Subcutaneous abdominal adipose tissue (tissue), 5 donors: Measurements from ENCODE around the gene TCF20.

ENCODE experiments used
- H3K27ac ChIP-seq: one replicate; pipeline ENCODE4 v1.7.0; 2013; ENCODE audit warnings: low read depth, mild to moderate bottlenecking, inconsistent platforms, low read length, moderate library complexity
- H3K27me3 ChIP-seq, 5 donors: one replicate each; pipeline ENCODE4 v1.7.0; 2013; ENCODE audit warnings: low read length in 5 of 5, inconsistent platforms in 1 of 5; ENCODE audit not compliant: control insufficient read depth in 5 of 5, insufficient read depth in 4 of 5
- H3K36me3 ChIP-seq, 5 donors: one replicate each; pipeline ENCODE4 v1.7.0; 2013; ENCODE audit warnings: low read length in 5 of 5; ENCODE audit not compliant: control insufficient read depth in 5 of 5, insufficient read depth in 5 of 5
- H3K4me1 ChIP-seq, 5 donors: one replicate each; pipeline ENCODE4 v1.7.0; 2013; ENCODE audit warnings: low read length in 5 of 5, mild to moderate bottlenecking in 3 of 5, moderate library complexity in 1 of 5; ENCODE audit not compliant: control insufficient read depth in 5 of 5, insufficient read depth in 5 of 5
- H3K4me3 ChIP-seq, 5 donors: one replicate each; pipeline ENCODE4 v1.7.0; 2013; ENCODE audit warnings: low read length in 5 of 5, low read depth in 1 of 5
- H3K9ac ChIP-seq, 5 donors: one replicate each; pipeline ENCODE4 v1.7.0; 2013; ENCODE audit warnings: low read length in 5 of 5, mild to moderate bottlenecking in 4 of 5, moderate library complexity in 3 of 5
- H3K9me3 ChIP-seq, 5 donors: one replicate each; pipeline ENCODE4 v1.7.0; 2013; ENCODE audit warnings: low read length in 5 of 5; ENCODE audit not compliant: control insufficient read depth in 5 of 5
- donor health status: healthy.
- donor health status: healthy.
- donor health status: healthy.
- donor health status: healthy.
- donor health status: healthy.

TCF20 gene

DNA sequence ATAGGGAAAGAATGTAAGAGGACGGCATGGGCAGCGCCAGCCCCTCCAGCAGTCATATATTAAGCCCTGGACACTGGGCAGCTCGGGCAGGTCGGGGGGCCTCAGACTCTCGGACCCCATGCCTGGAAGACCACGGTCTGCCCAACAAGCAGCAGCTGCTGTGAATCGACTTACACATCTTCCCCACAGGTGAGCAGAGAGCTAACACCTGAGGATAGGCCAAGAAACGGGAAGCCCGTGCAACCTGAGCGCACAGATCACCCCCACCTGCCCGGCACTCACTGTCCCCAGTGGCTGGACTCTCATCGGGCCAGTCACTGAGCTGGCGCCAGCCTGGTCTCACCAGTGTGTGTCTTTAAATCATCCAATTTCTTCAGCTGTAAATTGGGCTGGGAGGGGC, 4.7 kb upstream of the TCF20 start:
- peaks cover 0 to 15% (median 5%) of the 10 kb centered on the region in 5 donors for H3K4me1 ChIP-seq
- peaks cover 0 to 12% (median 8%) of the 10 kb centered on the region in 5 donors for H3K27me3 ChIP-seq
- no peak overlapping the region for H3K9ac ChIP-seq
- H3K36me3 ChIP-seq, result no peaks in the 10 kb centered on the region
- H3K27ac ChIP-seq, result no peak overlapping the region
- H3K9me3 ChIP-seq, result no peaks in the 10 kb centered on the region
- no peak overlapping the region for H3K4me3 ChIP-seq

GRCh38 chr22:42273855-42274451, 3.5 kb upstream of the TCF20 start:
- H3K4me3 ChIP-seq, result no peak overlapping the region
- no peak overlapping the region for H3K27ac ChIP-seq
- peaks cover 0 to 4% (median 2%) of the 10 kb centered on the region in 5 donors for H3K27me3 ChIP-seq
- no peaks in the 10 kb centered on the region for H3K9me3 ChIP-seq
- peaks cover 0 to 25% (median 11%) of the 10 kb centered on the region in 5 donors for H3K4me1 ChIP-seq
- H3K36me3 ChIP-seq, result no peaks in the 10 kb centered on the region
- H3K9ac ChIP-seq, result no peak overlapping the region

GRCh38 chr22:42272431-42272999, 2.1 kb upstream of the TCF20 start:
- H3K27ac ChIP-seq, result no peak overlapping the region
- H3K9ac ChIP-seq, result no peak overlapping the region
- H3K9me3 ChIP-seq, result no peaks in the 10 kb centered on the region
- no peaks in the 10 kb centered on the region for H3K27me3 ChIP-seq
- no peaks in the 10 kb centered on the region for H3K36me3 ChIP-seq
- no peak overlapping the region for H3K4me3 ChIP-seq
- peaks cover 0 to 28% (median 15%) of the 10 kb centered on the region in 5 donors for H3K4me1 ChIP-seq

GRCh38 chr22:42271906-42272305, 1.5 kb upstream of the TCF20 start:
- H3K9ac ChIP-seq, result no peak overlapping the region
- no peaks in the 10 kb centered on the region for H3K36me3 ChIP-seq
- H3K4me3 ChIP-seq, result no peak overlapping the region
- no peaks in the 10 kb centered on the region for H3K9me3 ChIP-seq
- H3K27ac ChIP-seq, result no peak overlapping the region
- peaks cover 0 to 28% (median 15%) of the 10 kb centered on the region in 5 donors for H3K4me1 ChIP-seq
- no peaks in the 10 kb centered on the region for H3K27me3 ChIP-seq

GRCh38 chr22:42271191-42271813, 849 bp upstream of the TCF20 start:
- Histone ChIP-seq H3K9ac (no peak overlapping the region), H3K4me3 (peak overlapping the region in 4 of 5 donors; percentile 52 to 67 (median 55)), H3K27me3 (no peaks in the 10 kb centered on the region), H3K36me3 (no peaks in the 10 kb centered on the region), H3K9me3 (no peaks in the 10 kb centered on the region), H3K27ac (no peak overlapping the region), H3K4me1 (peaks cover 0 to 28% (median 15%) of the 10 kb centered on the region in 5 donors)

GRCh38 chr22:42270176-42270509, 310 bp downstream of the TCF20 start:
- H3K9ac ChIP-seq, result peak overlapping the region in 4 of 5 donors; percentile 88 to 92 (median 91)
- peak overlapping the region; percentile 50 for H3K27ac ChIP-seq
- no peaks in the 10 kb centered on the region for H3K36me3 ChIP-seq
- H3K9me3 ChIP-seq, result no peaks in the 10 kb centered on the region
- H3K4me3 ChIP-seq, result peak overlapping the region in 4 of 5 donors; percentile 80 to 91 (median 90)
- H3K27me3 ChIP-seq, result no peaks in the 10 kb centered on the region
- H3K4me1 ChIP-seq, result peaks cover 0 to 28% (median 15%) of the 10 kb centered on the region in 5 donors

DNA sequence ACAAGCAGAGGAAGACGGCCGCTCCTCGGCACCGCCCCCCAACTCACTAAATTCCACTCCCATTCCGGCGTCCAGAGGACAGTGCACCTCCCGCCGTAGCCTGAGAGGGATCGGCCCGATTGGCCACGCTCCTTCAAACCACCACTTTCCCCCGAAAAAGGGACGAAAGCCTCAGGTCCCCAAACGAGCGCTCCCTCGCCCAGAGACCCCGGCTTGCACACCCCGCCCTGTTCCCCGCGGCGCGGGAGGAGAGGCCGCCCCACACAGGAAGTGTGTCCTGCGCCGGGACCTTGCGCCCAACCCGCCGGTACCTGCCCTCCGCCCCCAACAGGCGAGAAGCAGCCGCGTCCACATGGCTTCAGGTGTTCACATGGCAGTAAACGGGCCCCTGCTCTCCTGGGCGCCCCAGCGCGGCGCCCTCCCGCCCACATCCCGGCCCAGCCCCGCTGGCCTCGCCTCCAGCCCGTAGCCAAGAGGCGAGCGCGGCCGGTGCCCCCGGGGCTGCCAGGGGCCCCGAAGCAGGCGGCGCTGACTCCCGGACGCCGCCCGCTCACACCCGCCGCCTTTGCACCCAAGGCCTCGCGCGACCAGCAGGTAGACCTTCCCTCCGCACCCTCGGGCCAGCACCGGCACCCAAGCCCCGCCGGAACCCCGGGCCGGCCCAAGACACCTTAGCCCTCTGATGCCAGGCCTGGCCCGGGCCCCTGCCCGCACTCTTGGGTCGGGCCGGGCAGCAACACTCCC, 849 bp downstream of the TCF20 start:
- Histone ChIP-seq H3K4me1 (peaks cover 0 to 28% (median 15%) of the 10 kb centered on the region in 5 donors), H3K9me3 (no peaks in the 10 kb centered on the region), H3K36me3 (no peaks in the 10 kb centered on the region), H3K9ac (peak overlapping the region in 4 of 5 donors; percentile 88 to 92 (median 91)), H3K27ac (peak overlapping the region; percentile 50), H3K4me3 (peak overlapping the region; percentile 58 to 91 (median 90)), H3K27me3 (no peaks in the 10 kb centered on the region)

- H3K9me3 ChIP-seq, result no peaks in the 10 kb centered on the region
- peaks cover 0 to 28% (median 15%) of the 10 kb centered on the region in 5 donors for H3K4me1 ChIP-seq
- peak overlapping the region in 4 of 5 donors; percentile 88 to 92 (median 91) for H3K9ac ChIP-seq
- no peaks in the 10 kb centered on the region for H3K27me3 ChIP-seq
- H3K36me3 ChIP-seq, result no peaks in the 10 kb centered on the region
- H3K27ac ChIP-seq, result no peak overlapping the region
- peak overlapping the region; percentile 58 to 91 (median 90) for H3K4me3 ChIP-seq
Measured at GRCh38 chr22:42268852-42269410, 1.5 kb downstream of the TCF20 start.

DNA sequence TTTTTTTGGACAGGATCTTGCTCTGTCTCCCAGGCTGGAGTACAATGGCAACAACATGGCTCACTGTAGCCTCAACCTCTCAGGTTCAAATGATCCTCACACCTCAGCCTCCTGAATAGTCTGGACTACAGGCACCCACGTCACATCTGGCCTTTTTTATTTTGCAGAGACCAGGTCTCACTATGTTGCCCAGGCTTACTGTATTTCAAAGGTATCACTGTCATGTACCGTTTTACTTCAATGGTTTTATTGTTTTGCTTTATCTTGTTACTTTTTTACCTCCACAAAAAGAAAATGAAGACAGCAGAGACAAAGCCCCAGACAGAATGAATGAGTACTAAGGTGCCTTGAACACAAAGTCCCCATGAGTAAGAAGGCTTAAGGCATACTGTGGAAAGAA, 5.1 kb downstream of the TCF20 start:
- no peak overlapping the region for H3K27ac ChIP-seq
- no peaks in the 10 kb centered on the region for H3K9me3 ChIP-seq
- no peak overlapping the region for H3K4me3 ChIP-seq
- peaks cover 0 to 25% (median 15%) of the 10 kb centered on the region in 5 donors for H3K4me1 ChIP-seq
- H3K9ac ChIP-seq, result no peak overlapping the region
- no peaks in the 10 kb centered on the region for H3K36me3 ChIP-seq
- no peaks in the 10 kb centered on the region for H3K27me3 ChIP-seq
